Mucosa of descending colon (tissue), 3 donors: ENCODE data around the gene C3orf22. TPM values are rescaled to one million over a fixed set of nuclear protein-coding genes. Genes with fewer than 3 reads are reported as not detected.

Experiments
- ATAC-seq: fragments of 200-7000 bp; cut with Tn5 transposase; one replicate; pipeline ENCODE4 v1.9.1; 2020; ENCODE audit warnings: mild to moderate bottlenecking, moderate library complexity
- DNase-seq, 3 donors: peaks; one replicate each; pipeline ENCODE4 v3.0.0-alpha.2; 2020
- H3K36me3 ChIP-seq: fragments of 200-600 bp; one replicate; pipeline ENCODE4 v1.8.0; 2021; ENCODE audit warnings: low read depth, mild to moderate bottlenecking
- H3K4me1 ChIP-seq: fragments of 200-600 bp; one replicate; pipeline ENCODE4 v1.8.0; 2021; ENCODE audit warnings: low read depth, mild to moderate bottlenecking
- H3K4me3 ChIP-seq: fragments of 200-600 bp; one replicate; pipeline ENCODE4 v1.8.0; 2021; ENCODE audit warnings: mild to moderate bottlenecking
- H3K9me3 ChIP-seq: fragments of 200-600 bp; one replicate; pipeline ENCODE4 v1.8.0; 2021; ENCODE audit warnings: mild to moderate bottlenecking
- CTCF ChIP-seq: fragments of 200-600 bp; IDR thresholded peaks from one replicate; pipeline ENCODE4 v1.8.0; 2022; ENCODE audit warnings: antibody characterized with exemption, mild to moderate bottlenecking
- intact Hi-C, 2 donors: fragments of 100-400 bp; cut with DNase I in 1 of 2; cut with micrococcal nuclease in 1 of 2; formaldehyde crosslinking; loops; one replicate each; pipeline versions ENCODE4 v1.11.0 to v1.11.1; 2022; cut with DNase I, micrococcal nuclease
- total RNA-seq, 3 donors: library from RNA; stranded (reverse); fragmentation: NEBNext Ultra II Directional in 2 of 3; extraction: Animal tissue kit (Norgen Biotek cat#: 25700) in 2 of 3; gene quantifications; one replicate each; pipeline versions ENCODE4 v1.2.1 to v1.2.4, GENCODE V29; 2021 to 2023
- donor health status: DM: no; HTN: no; CAD: no; lungs with moderate emphysema.
- donor health status: DM: no; HTN: no; CAD: no.
- donor health status: DM: no; HTN: yes; CAD: no.

C3orf22 gene
- total RNA-seq, 3 donors from 2014 or later: not detected

- Histone ChIP-seq H3K4me3 (no peak overlapping the region), H3K36me3 (no peaks in the 10 kb centered on the region), H3K4me1 (no peaks in the 10 kb centered on the region), H3K9me3 (no peaks in the 10 kb centered on the region)
- TF ChIP-seq CTCF: no peak
- ATAC-seq (no peak), DNase-seq (peak in 1 of 3 donors; percentile 2)
- intact Hi-C loops: no loop called here
Measured at GRCh38 chr3:126538966-126539365, 19.8 kb downstream of the C3orf22 start.

DNA sequence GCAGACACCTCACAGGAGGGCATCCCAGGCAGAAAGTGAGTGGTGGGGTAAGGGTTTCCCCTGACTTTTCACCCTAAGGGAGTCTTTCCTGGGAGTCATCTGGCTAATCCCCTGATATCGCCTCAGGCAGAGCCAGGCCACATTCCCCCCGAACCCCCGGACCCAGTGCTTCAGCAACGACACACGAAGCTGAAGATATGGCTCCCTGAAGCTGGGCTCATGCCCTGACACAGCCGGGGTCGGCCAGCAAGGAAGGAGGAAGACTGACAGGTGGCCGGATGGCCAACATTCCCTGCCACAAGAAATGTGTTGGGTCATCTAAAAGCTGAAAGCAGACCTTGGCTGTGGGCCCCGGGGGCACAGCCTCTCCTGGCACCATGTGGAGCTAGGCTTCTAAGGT is 20.4 kb downstream of the C3orf22 start:
- ATAC-seq (no peak), DNase-seq (peak in 1 of 3 donors; percentile 26)
- no peak for TF ChIP-seq CTCF
- H3K36me3 ChIP-seq: no peaks in the 10 kb centered on the region
- H3K4me1 ChIP-seq: no peaks in the 10 kb centered on the region
- no peak overlapping the region for H3K4me3 ChIP-seq
- H3K9me3 ChIP-seq: no peaks in the 10 kb centered on the region
- intact Hi-C loops: no loop called here

GRCh38 chr3:126537730-126538281 is 20.9 kb downstream of the C3orf22 start:
- peak in 2 of 3 donors; percentile 36 to 80 for DNase-seq
- intact Hi-C loops: no loop called here
- Histone ChIP-seq H3K4me1 (no peaks in the 10 kb centered on the region), H3K9me3 (no peaks in the 10 kb centered on the region), H3K36me3 (no peaks in the 10 kb centered on the region), H3K4me3 (no peak overlapping the region)
- ATAC-seq: peak; percentile 80
- TF ChIP-seq CTCF: no peak

GRCh38 chr3:126537116-126537729 is 21.5 kb downstream of the C3orf22 start:
- DNase-seq (peak in 1 of 3 donors; percentile 26), ATAC-seq (peak; percentile 12)
- Histone ChIP-seq H3K36me3 (no peaks in the 10 kb centered on the region), H3K4me1 (no peaks in the 10 kb centered on the region), H3K4me3 (no peak overlapping the region), H3K9me3 (no peaks in the 10 kb centered on the region)
- no peak for TF ChIP-seq CTCF
- intact Hi-C loops: no loop called here

DNA sequence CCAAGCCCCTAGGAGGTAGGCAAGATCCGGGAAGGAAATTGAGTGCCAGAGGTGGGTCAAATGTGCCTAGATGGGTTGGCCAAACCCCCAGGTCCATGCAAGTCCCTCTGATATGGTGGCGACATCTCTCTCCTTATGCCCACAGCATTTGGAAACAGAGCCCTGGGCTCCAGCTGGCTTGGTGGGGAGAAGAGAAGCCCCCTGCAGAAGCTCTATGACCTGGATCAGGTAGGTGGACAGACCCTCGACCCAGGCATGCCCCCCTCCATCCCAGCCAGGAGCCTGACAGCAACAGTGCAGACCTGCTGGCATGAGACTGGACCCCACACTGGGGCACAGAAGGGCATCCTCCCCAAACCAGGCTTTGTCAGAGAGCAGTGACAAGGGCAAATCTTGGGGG is 22.6 kb downstream of the C3orf22 start:
- no peaks in the 10 kb centered on the region for H3K36me3 ChIP-seq
- intact Hi-C loops: no loop called here
- no peak overlapping the region for H3K4me3 ChIP-seq
- H3K9me3 ChIP-seq: no peaks in the 10 kb centered on the region
- no peak for TF ChIP-seq CTCF
- ATAC-seq (no peak), DNase-seq (peak in 1 of 3 donors; percentile 18)
- no peaks in the 10 kb centered on the region for H3K4me1 ChIP-seq
